ENCODE measurements around the gene RABGEF1.
"Not testable (repeated sequence)": the region's sequence is repeated elsewhere in the genome, so short reads cannot be mapped to it uniquely, and the experiment has no call there.

Gene RABGEF1

GRCh38 chr7:66720561-66720960 lies 20.0 kb upstream of the RABGEF1 start:
- Mint-ChIP-seq H3K4me1 (peaks cover 4 to 20% of the 10 kb centered on the region in 2 donors), H3K27me3 (no peaks in the 10 kb centered on the region), H3K36me3 (peaks cover 33 to 44% of the 10 kb centered on the region in 2 donors), H3K4me3 (no peak overlapping the region), H3K27ac (no peak overlapping the region), H3K9me3 (peaks cover 10 to 11% of the 10 kb centered on the region in 2 donors)
- DNase-seq (no peak), ATAC-seq (replicated peaks) (peak; percentile 80)

DNA sequence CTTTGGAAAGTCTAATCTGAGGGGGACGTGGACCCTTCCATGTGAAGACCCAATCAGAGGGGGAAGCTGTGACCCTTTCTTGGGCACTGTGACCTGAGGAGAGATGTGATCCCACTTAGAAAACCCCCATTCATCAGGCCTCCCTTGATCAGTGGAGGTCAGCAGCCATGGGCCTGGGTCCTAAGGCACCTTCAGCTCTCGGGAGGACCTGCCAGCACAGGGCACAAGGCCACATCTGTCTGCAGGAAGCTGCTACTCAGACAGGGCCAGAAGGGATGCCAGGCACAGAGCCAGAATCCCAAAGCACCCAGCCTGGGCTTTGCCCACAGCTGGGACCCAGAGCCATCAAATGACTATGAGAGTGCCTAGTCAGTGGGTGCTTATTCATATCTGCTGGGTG lies 14.7 kb upstream of the RABGEF1 start:
- ATAC-seq (replicated peaks) (no peak), DNase-seq (no peak)
- H3K27ac Mint-ChIP-seq, result no peak overlapping the region
- H3K4me1 Mint-ChIP-seq, result peaks cover 6 to 8% of the 10 kb centered on the region in 2 donors
- H3K36me3 Mint-ChIP-seq, result peaks cover 49 to 58% of the 10 kb centered on the region in 2 donors
- no peak overlapping the region for H3K4me3 Mint-ChIP-seq
- H3K9me3 Mint-ChIP-seq, result peaks cover 11 to 12% of the 10 kb centered on the region in 2 donors
- H3K27me3 Mint-ChIP-seq, result no peaks in the 10 kb centered on the region

DNA sequence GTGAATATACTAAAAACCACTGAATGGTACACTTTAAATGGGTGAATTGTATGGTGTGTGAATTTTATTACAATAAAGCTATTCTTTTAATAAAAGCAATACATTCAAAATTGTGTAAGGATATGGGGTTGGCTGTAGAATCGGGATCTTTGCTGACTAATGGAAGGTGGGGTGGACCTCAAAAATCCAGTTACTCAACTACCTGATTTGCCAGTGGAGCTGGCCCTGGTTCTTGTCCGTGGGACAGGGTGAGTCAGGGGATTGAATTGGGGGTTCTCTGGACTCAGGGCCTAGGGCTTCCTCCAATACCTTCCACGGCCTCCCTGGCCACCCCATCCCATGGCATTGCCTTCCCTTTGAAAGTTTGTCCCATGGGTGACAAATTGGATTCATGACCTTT lies 13.5 kb upstream of the RABGEF1 start:
- Mint-ChIP-seq H3K36me3 (peaks cover 45 to 53% of the 10 kb centered on the region in 2 donors), H3K27ac (no peak overlapping the region), H3K9me3 (peaks cover 9 to 11% of the 10 kb centered on the region in 2 donors), H3K4me3 (no peak overlapping the region), H3K27me3 (no peaks in the 10 kb centered on the region), H3K4me1 (peaks cover 7 to 11% of the 10 kb centered on the region in 2 donors)
- no peak for ATAC-seq (replicated peaks)
- no peak for DNase-seq

GRCh38 chr7:66728571-66728970 lies 12.0 kb upstream of the RABGEF1 start:
- peak overlapping the region; percentile 44 for H3K27ac Mint-ChIP-seq
- H3K9me3 Mint-ChIP-seq, result peaks cover 9 to 11% of the 10 kb centered on the region in 2 donors
- ATAC-seq (replicated peaks) (no peak), DNase-seq (no peak)
- H3K27me3 Mint-ChIP-seq, result no peaks in the 10 kb centered on the region
- H3K36me3 Mint-ChIP-seq, result peaks cover 35 to 49% of the 10 kb centered on the region in 2 donors
- H3K4me3 Mint-ChIP-seq, result no peak overlapping the region
- H3K4me1 Mint-ChIP-seq, result peaks cover 20 to 25% of the 10 kb centered on the region in 2 donors

DNA sequence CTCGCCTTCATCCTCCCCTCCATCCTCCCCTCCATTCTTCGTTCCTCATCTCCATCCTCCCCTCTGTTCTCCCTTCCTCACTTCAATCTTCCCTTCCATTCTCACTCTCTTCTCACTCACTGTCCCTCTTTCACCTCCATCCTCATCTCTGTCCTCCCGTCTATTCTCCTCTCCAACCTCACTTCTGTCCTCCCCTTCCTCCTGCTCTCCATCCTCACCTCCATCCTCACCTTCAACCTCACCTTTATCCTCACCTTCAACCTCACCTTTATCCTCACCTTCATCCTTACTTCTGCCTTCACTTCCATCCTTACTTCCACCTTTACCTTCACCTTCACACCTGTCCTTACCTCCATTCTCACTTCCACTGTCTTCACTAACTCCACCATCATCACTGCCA lies 11.3 kb upstream of the RABGEF1 start:
- Mint-ChIP-seq H3K4me1 (peaks cover 20 to 25% of the 10 kb centered on the region in 2 donors), H3K27me3 (no peaks in the 10 kb centered on the region), H3K36me3 (peaks cover 33 to 48% of the 10 kb centered on the region in 2 donors), H3K27ac (peak overlapping the region; percentile 2), H3K9me3 (peaks cover 7 to 8% of the 10 kb centered on the region in 2 donors), H3K4me3 (no peak overlapping the region)
- no peak for ATAC-seq (replicated peaks)
- no peak for DNase-seq

DNA sequence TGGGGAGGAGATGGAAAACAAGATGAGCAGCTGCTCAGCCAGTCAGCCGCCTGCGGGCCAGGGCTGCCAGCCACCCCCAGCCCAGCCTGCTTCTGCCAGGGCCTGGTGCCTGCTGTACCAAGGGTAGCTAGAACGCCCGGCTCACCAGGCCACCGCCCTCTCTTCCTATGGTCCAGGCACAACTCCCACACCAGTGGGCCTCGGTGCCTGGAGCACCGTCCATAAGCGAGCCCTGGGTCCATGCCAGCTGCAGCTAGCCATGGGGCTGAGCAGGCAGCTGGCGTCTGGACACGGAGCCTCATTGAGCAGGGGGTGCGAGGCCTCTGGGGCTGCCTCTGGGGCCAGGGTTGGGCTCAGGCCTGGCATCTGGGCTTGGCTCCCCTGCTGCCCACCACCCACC lies 8.5 kb upstream of the RABGEF1 start:
- no peaks in the 10 kb centered on the region for H3K27me3 Mint-ChIP-seq
- H3K36me3 Mint-ChIP-seq, result peaks cover 35 to 52% of the 10 kb centered on the region in 2 donors
- H3K27ac Mint-ChIP-seq, result no peak overlapping the region
- peaks cover 5 to 11% of the 10 kb centered on the region in 2 donors for H3K9me3 Mint-ChIP-seq
- DNase-seq (no peak), ATAC-seq (replicated peaks) (peak; percentile 2 to 3)
- H3K4me3 Mint-ChIP-seq, result peak overlapping the region in 1 of 2 donors; percentile 46
- H3K4me1 Mint-ChIP-seq, result peaks cover 33 to 45% of the 10 kb centered on the region in 2 donors

GRCh38 chr7:66732439-66732838 lies 8.1 kb upstream of the RABGEF1 start:
- H3K27ac Mint-ChIP-seq, result peak overlapping the region; percentile 10
- ATAC-seq (replicated peaks), result peak; percentile 77 to 84

GRCh38 chr7:66734006-66734405 lies 6.5 kb upstream of the RABGEF1 start:
- peaks cover 37 to 61% of the 10 kb centered on the region in 2 donors for H3K4me1 Mint-ChIP-seq
- DNase-seq (no peak), ATAC-seq (replicated peaks) (no peak)
- no peak overlapping the region for H3K4me3 Mint-ChIP-seq
- H3K36me3 Mint-ChIP-seq, result peaks cover 28 to 42% of the 10 kb centered on the region in 2 donors
- H3K9me3 Mint-ChIP-seq, result peaks cover 5 to 11% of the 10 kb centered on the region in 2 donors
- no peaks in the 10 kb centered on the region for H3K27me3 Mint-ChIP-seq
- no peak overlapping the region for H3K27ac Mint-ChIP-seq

More at GRCh38 chr7:66732439-66732838, 8.1 kb upstream of the RABGEF1 start:
- Mint-ChIP-seq H3K4me1 (peaks cover 36 to 50% of the 10 kb centered on the region in 2 donors), H3K9me3 (peaks cover 5 to 11% of the 10 kb centered on the region in 2 donors), H3K27me3 (no peaks in the 10 kb centered on the region), H3K36me3 (peaks cover 38 to 54% of the 10 kb centered on the region in 2 donors), H3K4me3 (peak overlapping the region in 1 of 2 donors; percentile 46)
- no peak for DNase-seq

GRCh38 chr7:66735154-66735553 lies 5.4 kb upstream of the RABGEF1 start:
- H3K27me3 Mint-ChIP-seq, result no peaks in the 10 kb centered on the region
- H3K4me1 Mint-ChIP-seq, result peaks cover 39 to 65% of the 10 kb centered on the region in 2 donors
- no peak overlapping the region for H3K4me3 Mint-ChIP-seq
- ATAC-seq (replicated peaks) (no peak), DNase-seq (no peak)
- H3K9me3 Mint-ChIP-seq, result peaks cover 5 to 10% of the 10 kb centered on the region in 2 donors
- peak overlapping the region; percentile 49 for H3K27ac Mint-ChIP-seq
- H3K36me3 Mint-ChIP-seq, result peaks cover 27 to 39% of the 10 kb centered on the region in 2 donors

- ATAC-seq (replicated peaks) (no peak), DNase-seq (no peak)
- Mint-ChIP-seq H3K9me3 (peaks cover 5 to 10% of the 10 kb centered on the region in 2 donors), H3K4me3 (no peak overlapping the region), H3K27ac (peak overlapping the region; percentile 49), H3K4me1 (peaks cover 40 to 65% of the 10 kb centered on the region in 2 donors), H3K36me3 (peaks cover 28 to 43% of the 10 kb centered on the region in 2 donors), H3K27me3 (no peaks in the 10 kb centered on the region)
These were observed 4.7 kb upstream of the RABGEF1 start for GRCh38 chr7:66735850-66736249.

DNA sequence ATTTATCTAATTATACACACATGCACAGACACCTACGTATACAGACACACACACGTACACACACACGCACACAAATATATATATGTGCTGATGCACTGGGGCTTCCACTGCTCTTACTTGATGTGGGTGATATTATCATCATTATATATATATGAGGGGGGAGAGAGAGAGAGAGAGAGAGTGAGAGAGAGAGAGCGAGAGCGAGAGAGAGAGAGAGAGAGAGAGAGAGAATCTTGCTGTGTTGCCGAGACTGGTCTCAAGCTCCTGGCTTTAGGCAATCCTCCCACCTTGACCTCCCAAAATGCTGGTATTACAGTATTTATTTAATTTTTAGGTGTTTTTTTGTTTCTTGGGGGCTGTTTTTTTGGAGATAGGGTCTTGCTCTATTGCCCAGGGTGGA lies 3.6 kb upstream of the RABGEF1 start:
- DNase-seq (no peak), ATAC-seq (replicated peaks) (no peak)
- Mint-ChIP-seq H3K9me3 (peaks cover 5 to 10% of the 10 kb centered on the region in 2 donors), H3K36me3 (peaks cover 32 to 47% of the 10 kb centered on the region in 2 donors), H3K27ac (no peak overlapping the region), H3K4me1 (peaks cover 40 to 65% of the 10 kb centered on the region in 2 donors), H3K27me3 (no peaks in the 10 kb centered on the region), H3K4me3 (no peak overlapping the region)

GRCh38 chr7:66737667-66738066 lies 2.9 kb upstream of the RABGEF1 start:
- Mint-ChIP-seq H3K36me3 (peaks cover 34 to 50% of the 10 kb centered on the region in 2 donors), H3K27me3 (no peaks in the 10 kb centered on the region), H3K4me3 (peak overlapping the region in 1 of 2 donors; percentile 37), H3K9me3 (peaks cover 5 to 10% of the 10 kb centered on the region in 2 donors), H3K27ac (peak overlapping the region; percentile 31), H3K4me1 (peaks cover 37 to 65% of the 10 kb centered on the region in 2 donors)
- DNase-seq (no peak), ATAC-seq (replicated peaks) (no peak)

DNA sequence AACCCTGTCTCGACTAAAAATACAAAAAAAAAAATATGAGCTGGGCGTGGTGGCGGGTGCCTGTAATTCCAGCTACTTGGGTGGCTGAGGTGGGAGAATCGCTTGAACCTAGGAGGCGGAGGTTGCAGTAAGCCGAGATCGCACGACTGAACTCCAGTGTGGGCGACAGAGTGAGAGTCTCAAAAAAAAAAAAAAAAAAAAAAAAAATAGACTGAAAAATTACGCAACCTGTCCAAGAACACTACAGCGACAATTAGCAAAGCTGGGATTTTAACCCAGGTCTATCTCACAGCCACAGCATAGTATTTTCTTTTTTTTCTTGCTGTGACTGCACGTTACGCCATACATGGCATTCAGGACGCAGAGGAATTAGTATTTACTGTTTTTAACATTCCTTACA lies 1.1 kb upstream of the RABGEF1 start:
- peaks cover 32 to 56% of the 10 kb centered on the region in 2 donors for H3K36me3 Mint-ChIP-seq

DNA sequence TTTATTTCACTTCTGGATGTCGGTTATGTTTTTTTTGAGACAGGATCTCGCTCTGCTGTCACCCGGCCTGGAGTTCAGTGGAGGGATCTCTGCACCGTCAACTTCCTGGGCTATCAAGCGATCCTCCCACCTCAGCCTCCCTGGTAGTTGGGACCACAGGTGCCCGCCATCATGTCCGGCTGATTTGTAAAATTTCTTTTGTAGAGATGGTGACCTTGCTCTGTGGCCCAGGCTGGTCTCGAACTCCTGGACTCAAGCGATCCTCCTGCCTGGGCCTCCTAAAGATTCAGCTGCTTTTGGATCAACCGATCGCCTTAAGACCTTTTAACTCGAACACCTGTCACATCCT lies 606 bp upstream of the RABGEF1 start:
- H3K4me3 Mint-ChIP-seq, result peak overlapping the region; percentile 97 to 99
- no peaks in the 10 kb centered on the region for H3K27me3 Mint-ChIP-seq
- H3K4me1 Mint-ChIP-seq, result peaks cover 33 to 77% of the 10 kb centered on the region in 2 donors
- ATAC-seq (replicated peaks), result peak; percentile 4 to 5
- H3K27ac Mint-ChIP-seq, result peak overlapping the region; percentile 99
- peaks cover 32 to 56% of the 10 kb centered on the region in 2 donors for H3K36me3 Mint-ChIP-seq
- peaks cover 5 to 10% of the 10 kb centered on the region in 2 donors for H3K9me3 Mint-ChIP-seq
- no peak for DNase-seq

More for the DNA sequence above, 1.1 kb upstream of the RABGEF1 start:
- Mint-ChIP-seq H3K9me3 (peaks cover 5 to 10% of the 10 kb centered on the region in 2 donors), H3K27ac (peak overlapping the region; percentile 99), H3K4me3 (peak overlapping the region; percentile 97 to 99), H3K4me1 (peaks cover 33 to 72% of the 10 kb centered on the region in 2 donors), H3K27me3 (no peaks in the 10 kb centered on the region)
- ATAC-seq (replicated peaks) (no peak), DNase-seq (no peak)

- not testable (repeated sequence) for H3K9me3 Mint-ChIP-seq, H3K27me3 Mint-ChIP-seq
- ATAC-seq (replicated peaks) (peak; percentile 41 to 52), DNase-seq (peak; percentile 41)
- H3K27ac Mint-ChIP-seq, result peak overlapping the region; percentile 99
- H3K4me3 Mint-ChIP-seq, result peak overlapping the region; percentile 97 to 99
- H3K4me1 Mint-ChIP-seq, result peaks cover 30 to 75% of the 10 kb centered on the region in 2 donors
- peaks cover 21 to 53% of the 10 kb centered on the region in 2 donors for H3K36me3 Mint-ChIP-seq
These were observed 612 bp downstream of the RABGEF1 start for GRCh38 chr7:66740980-66741709.
